DND-41 (cell line): ENCODE results near the gene KCMF1.

ENCODE experiments used
- ATAC-seq: fragments of 200-7000 bp; cut with Tn5 transposase; 3 replicates; pipeline ENCODE4 v1.9.1; 2021; ENCODE audit warnings: low read depth; ENCODE audit not compliant: insufficient read depth
- DNase-seq: peaks from one replicate; pipeline ENCODE4 v3.0.0-alpha.2; 2020
- H2AFZ ChIP-seq: 2 replicates; pipeline ENCODE4 v1.6.0; 2012; ENCODE audit warnings: low read depth, low read length
- H3K27ac ChIP-seq: 2 replicates; pipeline ENCODE4 v1.5.1; 2012; ENCODE audit warnings: low read length, inconsistent platforms
- H3K27me3 ChIP-seq: fragments of 200-600 bp; sonication (generic); 2 replicates; pipeline ENCODE4 v1.6.0; 2012; ENCODE audit warnings: low read length, mild to moderate bottlenecking, inconsistent platforms; ENCODE audit not compliant: insufficient read depth, poor library complexity
- H3K36me3 ChIP-seq: 2 replicates; pipeline ENCODE4 v1.5.1; 2012; ENCODE audit warnings: low read length, inconsistent platforms; ENCODE audit not compliant: insufficient read depth
- H3K4me1 ChIP-seq: 2 replicates; pipeline ENCODE4 v1.5.1; 2012; ENCODE audit warnings: mild to moderate bottlenecking, low read length; ENCODE audit not compliant: insufficient read depth
- H3K4me2 ChIP-seq: 2 replicates; pipeline ENCODE4 v1.6.0; 2012; ENCODE audit warnings: mild to moderate bottlenecking, moderate library complexity, low read length, inconsistent platforms; ENCODE audit not compliant: insufficient read depth
- H3K4me3 ChIP-seq, 2 experiments: fragments of 200-600 bp in 1 of 2; shearing (Covaris generic) in 1 of 2; 2 replicates each; pipeline ENCODE4 v1.5.1; 2012 to 2016; ENCODE audit warnings: inconsistent platforms in 2 of 2, low read length in 2 of 2, mild to moderate bottlenecking in 2 of 2, low read depth in 1 of 2, moderate library complexity in 1 of 2
- H3K79me2 ChIP-seq: 2 replicates; pipeline ENCODE4 v1.6.0; 2012; ENCODE audit warnings: low read length, inconsistent platforms; ENCODE audit not compliant: insufficient read depth
- H3K9ac ChIP-seq: 2 replicates; pipeline ENCODE4 v1.6.0; 2012; ENCODE audit warnings: low read depth, mild to moderate bottlenecking, inconsistent platforms, low read length, moderate library complexity
- H3K9me3 ChIP-seq: 2 replicates; pipeline ENCODE4 v1.5.1; 2012; ENCODE audit warnings: low read length, moderate library complexity, mild to moderate bottlenecking, inconsistent platforms; ENCODE audit not compliant: insufficient read depth, severe bottlenecking
- H4K20me1 ChIP-seq: 2 replicates; pipeline ENCODE4 v1.6.0; 2012; ENCODE audit warnings: low read length; ENCODE audit not compliant: insufficient read depth
- EZH2 ChIP-seq: IDR thresholded peaks from 3 replicates; pipeline ENCODE4 v1.6.1; 2012; ENCODE audit warnings: borderline replicate concordance, low read depth, mild to moderate bottlenecking, moderate library complexity, low read length, inconsistent platforms; ENCODE audit not compliant: severe bottlenecking
- TF ChIP-seq, protein P1 (sequence below): IDR thresholded peaks from 2 replicates; pipeline ENCODE4 v1.5.1; 2012; ENCODE audit warnings: borderline replicate concordance, low read length, moderate library complexity, mild to moderate bottlenecking; ENCODE audit not compliant: poor library complexity, severe bottlenecking; ENCODE audit errors: extremely low read depth

Gene KCMF1

DNA sequence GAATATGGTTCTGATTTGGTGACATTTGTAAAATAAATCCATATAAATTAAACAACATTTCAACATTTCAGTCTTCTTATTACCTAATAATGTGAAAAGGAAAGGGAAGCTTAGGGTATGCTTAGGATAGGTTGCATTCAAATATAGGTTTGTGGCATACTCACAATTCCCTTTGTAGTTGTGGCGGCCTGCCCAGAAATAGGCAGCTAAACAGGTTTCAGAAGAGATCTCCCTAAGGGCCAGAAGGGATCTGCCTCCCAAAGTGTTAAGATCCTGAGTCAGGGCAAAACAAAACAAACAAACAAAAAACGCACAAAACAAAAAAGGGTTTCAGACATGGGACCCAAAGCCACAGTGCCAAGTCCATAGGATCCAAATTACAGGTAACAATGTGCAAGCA, 120.9 kb downstream of the KCMF1 start:
- H3K36me3 ChIP-seq: no peaks in the 10 kb centered on the region
- H3K4me2 ChIP-seq: no peak overlapping the region
- ATAC-seq: no peak
- H3K27ac ChIP-seq: no peak overlapping the region
- no peaks in the 10 kb centered on the region for H3K27me3 ChIP-seq
- no peak overlapping the region for H3K4me3 ChIP-seq
- no peaks in the 10 kb centered on the region for H3K4me1 ChIP-seq
- H3K9ac ChIP-seq: no peak overlapping the region
- H4K20me1 ChIP-seq: no peaks in the 10 kb centered on the region
- no peak for TF ChIP-seq EZH2
- TF ChIP-seq, protein P1, sequence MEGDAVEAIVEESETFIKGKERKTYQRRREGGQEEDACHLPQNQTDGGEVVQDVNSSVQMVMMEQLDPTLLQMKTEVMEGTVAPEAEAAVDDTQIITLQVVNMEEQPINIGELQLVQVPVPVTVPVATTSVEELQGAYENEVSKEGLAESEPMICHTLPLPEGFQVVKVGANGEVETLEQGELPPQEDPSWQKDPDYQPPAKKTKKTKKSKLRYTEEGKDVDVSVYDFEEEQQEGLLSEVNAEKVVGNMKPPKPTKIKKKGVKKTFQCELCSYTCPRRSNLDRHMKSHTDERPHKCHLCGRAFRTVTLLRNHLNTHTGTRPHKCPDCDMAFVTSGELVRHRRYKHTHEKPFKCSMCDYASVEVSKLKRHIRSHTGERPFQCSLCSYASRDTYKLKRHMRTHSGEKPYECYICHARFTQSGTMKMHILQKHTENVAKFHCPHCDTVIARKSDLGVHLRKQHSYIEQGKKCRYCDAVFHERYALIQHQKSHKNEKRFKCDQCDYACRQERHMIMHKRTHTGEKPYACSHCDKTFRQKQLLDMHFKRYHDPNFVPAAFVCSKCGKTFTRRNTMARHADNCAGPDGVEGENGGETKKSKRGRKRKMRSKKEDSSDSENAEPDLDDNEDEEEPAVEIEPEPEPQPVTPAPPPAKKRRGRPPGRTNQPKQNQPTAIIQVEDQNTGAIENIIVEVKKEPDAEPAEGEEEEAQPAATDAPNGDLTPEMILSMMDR: no peak
- no peaks in the 10 kb centered on the region for H3K79me2 ChIP-seq
- no peak for DNase-seq
- no peaks in the 10 kb centered on the region for H3K9me3 ChIP-seq
- no peak overlapping the region for H2AFZ ChIP-seq

DNA sequence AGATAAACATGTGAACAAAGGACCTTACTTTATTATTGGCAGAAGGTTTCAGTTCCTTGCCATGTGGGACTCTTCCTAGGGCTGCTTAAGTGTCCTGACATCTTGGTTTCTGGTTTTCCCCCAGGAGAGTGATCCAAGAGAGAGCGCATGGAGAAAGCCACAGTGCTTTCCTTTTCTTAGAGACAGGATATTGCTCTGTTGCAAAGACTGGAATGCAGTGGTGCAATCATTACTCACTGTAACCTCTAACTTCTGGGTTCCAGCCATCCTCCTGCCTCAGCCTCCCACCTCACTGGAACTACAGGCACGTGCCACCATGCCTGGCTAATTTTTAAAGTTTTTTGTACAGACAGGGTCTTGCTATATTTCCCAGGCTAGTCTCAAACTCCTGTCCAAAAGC, 124.1 kb downstream of the KCMF1 start:
- ATAC-seq: no peak
- no peak for TF ChIP-seq EZH2
- TF ChIP-seq, protein P1: no peak
- H3K27me3 ChIP-seq: no peaks in the 10 kb centered on the region
- no peak for DNase-seq
- H3K4me2 ChIP-seq: no peak overlapping the region
- H3K79me2 ChIP-seq: no peaks in the 10 kb centered on the region
- no peaks in the 10 kb centered on the region for H3K9me3 ChIP-seq
- no peak overlapping the region for H2AFZ ChIP-seq
- H3K9ac ChIP-seq: no peak overlapping the region
- H4K20me1 ChIP-seq: no peaks in the 10 kb centered on the region
- no peaks in the 10 kb centered on the region for H3K36me3 ChIP-seq
- H3K4me1 ChIP-seq: no peaks in the 10 kb centered on the region
- H3K27ac ChIP-seq: no peak overlapping the region
- no peak overlapping the region for H3K4me3 ChIP-seq

DNA sequence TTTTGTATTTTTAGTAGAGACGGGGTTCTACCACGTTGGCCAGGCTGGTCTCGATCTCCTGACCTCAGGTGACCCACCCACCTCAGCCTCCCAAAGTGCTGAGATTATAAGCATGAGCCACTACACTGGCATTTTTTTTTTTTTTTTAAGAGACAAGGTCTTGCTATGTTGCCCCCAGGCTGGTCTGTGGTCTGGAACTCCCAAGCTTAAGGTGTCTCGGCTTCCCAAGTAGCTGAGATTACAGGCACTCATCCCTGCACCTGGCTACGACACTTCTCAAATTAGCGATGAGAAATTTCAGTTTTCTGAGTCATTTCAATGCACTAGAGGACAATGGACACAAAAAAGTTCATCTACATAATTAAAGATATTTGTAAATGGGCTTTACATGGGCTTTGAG, 125.7 kb downstream of the KCMF1 start:
- no peaks in the 10 kb centered on the region for H3K9me3 ChIP-seq
- TF ChIP-seq, protein P1: no peak
- TF ChIP-seq EZH2: no peak

DNA sequence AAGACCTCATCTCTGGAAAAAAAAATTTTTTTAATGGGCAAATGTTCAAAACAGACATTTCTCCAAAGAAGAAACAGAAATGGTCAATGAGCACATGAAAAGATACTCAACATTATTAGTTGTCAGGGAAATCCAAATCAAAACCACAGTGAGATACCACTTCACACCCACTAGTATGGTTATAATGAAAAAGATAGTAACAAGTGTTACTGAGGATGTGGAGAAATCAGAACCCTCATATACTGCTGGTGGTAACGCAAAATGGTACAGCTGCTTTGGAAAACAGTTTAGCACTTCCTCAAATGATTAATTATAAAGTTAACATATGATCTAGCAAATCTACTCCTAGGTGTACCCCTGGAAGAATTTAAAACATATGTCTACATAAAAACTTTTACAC, 133.3 kb downstream of the KCMF1 start:
- H3K4me2 ChIP-seq: no peak overlapping the region
- H3K4me3 ChIP-seq: no peak overlapping the region
- no peak for DNase-seq
- H3K9ac ChIP-seq: no peak overlapping the region
- no peaks in the 10 kb centered on the region for H3K9me3 ChIP-seq
- no peak overlapping the region for H2AFZ ChIP-seq
- TF ChIP-seq, protein P1: no peak
- TF ChIP-seq EZH2: no peak
- no peaks in the 10 kb centered on the region for H3K4me1 ChIP-seq
- peaks cover 7% of the 10 kb centered on the region for H3K27me3 ChIP-seq
- H4K20me1 ChIP-seq: no peaks in the 10 kb centered on the region
- no peak overlapping the region for H3K27ac ChIP-seq
- H3K36me3 ChIP-seq: no peaks in the 10 kb centered on the region
- no peaks in the 10 kb centered on the region for H3K79me2 ChIP-seq
- no peak for ATAC-seq

More for the DNA sequence above, 125.7 kb downstream of the KCMF1 start:
- H4K20me1 ChIP-seq: no peaks in the 10 kb centered on the region
- no peak for DNase-seq
- no peaks in the 10 kb centered on the region for H3K27me3 ChIP-seq
- no peak for ATAC-seq
- H3K4me1 ChIP-seq: no peaks in the 10 kb centered on the region
- H3K4me2 ChIP-seq: no peak overlapping the region
- no peaks in the 10 kb centered on the region for H3K79me2 ChIP-seq
- no peak overlapping the region for H3K9ac ChIP-seq
- H3K36me3 ChIP-seq: no peaks in the 10 kb centered on the region
- no peak overlapping the region for H3K4me3 ChIP-seq
- no peak overlapping the region for H3K27ac ChIP-seq
- no peak overlapping the region for H2AFZ ChIP-seq
